Right lung (tissue), 5 donors: ENCODE results near the gene AGAP2. TPM values are rescaled to one million over a fixed set of nuclear protein-coding genes. Genes with fewer than 3 reads are reported as not detected.
"Not testable (repeated sequence)": the region's sequence is repeated elsewhere in the genome, so short reads cannot be mapped to it uniquely, and the experiment has no call there.

Experiments used
- DNase-seq, 2 donors: peaks; one replicate each; pipeline ENCODE4 v3.0.0-alpha.2; 2013
- polyA plus RNA-seq, 5 donors: library from polyadenylated mRNA; unstranded; fragments of 120-200 nt; gene quantifications; one replicate each; pipeline versions ENCODE4 v1.2.1 to v1.2.3, GENCODE V29; 2013; ENCODE audit warnings: inconsistent platforms in 1 of 5, low replicate concordance in 1 of 5; ENCODE audit not compliant: insufficient read length in 5 of 5, insufficient read depth in 1 of 5

AGAP2 gene
- polyA plus RNA-seq, 5 donors: 0.27 to 1.1 (median 0.61) TPM

DNA sequence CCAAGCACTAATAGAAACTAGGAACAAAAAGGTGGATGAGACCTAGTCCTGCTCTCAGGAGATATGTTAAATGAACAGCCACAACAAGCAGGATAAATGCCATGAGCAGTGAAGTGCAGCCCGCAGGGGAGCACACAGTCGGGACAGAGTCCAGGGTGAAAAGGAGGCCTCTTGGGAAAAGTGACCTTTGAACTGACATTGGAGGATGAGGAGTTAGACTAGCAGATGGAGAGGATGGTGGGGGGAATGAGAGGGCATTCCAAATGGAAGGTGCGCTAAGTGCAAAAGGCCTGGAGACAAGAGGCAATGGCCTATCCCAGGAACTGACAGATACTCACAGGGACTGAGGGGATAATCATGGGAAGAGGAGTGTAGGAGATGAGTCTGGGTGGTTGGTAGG lies 40.1 kb downstream of the AGAP2 start:
- DNase-seq: no peak

DNA sequence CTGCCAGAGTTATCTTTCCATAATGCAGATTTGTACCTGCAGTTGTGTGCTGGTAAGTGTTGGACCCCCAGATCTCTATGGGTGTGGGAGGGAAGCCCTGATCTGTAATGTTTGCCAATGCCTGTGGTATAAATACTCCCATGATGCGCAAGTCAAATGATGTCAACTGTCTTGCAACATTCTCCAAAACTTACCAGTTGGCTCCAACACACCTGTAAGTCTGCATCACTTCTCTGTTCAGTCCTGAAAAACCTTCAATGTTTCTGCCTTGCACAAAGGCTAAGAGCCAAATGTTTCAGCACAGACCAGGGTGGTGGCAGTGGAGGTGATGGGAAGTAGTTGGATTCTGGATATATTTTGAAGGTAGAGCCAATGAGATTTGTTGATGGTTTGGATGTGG lies 41.5 kb downstream of the AGAP2 start:
- no peak for DNase-seq

DNA sequence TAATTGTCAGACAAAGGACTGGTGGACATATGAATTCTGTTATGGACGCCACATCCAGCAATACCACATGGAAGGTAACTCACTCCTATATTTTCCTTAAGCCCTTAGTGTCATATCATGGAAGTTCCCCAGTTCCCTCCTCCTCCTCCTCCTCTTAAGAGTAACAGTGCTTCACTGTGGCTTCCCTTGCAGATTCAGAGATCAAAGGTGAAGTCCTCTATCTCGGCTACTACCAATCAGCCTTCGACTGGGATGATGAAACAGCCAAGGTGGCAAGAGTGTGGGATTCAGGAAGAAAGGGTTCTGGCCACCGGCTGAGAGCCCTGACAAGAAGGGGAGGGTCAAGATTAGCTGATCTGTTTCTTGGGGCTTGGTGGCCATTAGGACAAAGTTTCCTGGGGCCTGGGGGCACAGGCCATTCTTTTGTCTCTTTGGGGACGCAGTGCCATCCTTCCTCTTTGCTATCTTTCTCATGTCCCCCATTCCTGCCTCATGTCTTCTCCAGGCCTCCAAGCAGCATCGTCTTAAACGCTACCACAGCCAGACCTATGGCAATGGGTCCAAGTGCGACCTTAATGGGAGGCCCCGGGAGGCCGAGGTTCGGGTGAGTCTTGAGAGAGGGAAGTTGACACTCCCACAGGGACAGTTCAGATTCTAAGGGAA lies 42.6 kb downstream of the AGAP2 start:
- no peak for DNase-seq

DNA sequence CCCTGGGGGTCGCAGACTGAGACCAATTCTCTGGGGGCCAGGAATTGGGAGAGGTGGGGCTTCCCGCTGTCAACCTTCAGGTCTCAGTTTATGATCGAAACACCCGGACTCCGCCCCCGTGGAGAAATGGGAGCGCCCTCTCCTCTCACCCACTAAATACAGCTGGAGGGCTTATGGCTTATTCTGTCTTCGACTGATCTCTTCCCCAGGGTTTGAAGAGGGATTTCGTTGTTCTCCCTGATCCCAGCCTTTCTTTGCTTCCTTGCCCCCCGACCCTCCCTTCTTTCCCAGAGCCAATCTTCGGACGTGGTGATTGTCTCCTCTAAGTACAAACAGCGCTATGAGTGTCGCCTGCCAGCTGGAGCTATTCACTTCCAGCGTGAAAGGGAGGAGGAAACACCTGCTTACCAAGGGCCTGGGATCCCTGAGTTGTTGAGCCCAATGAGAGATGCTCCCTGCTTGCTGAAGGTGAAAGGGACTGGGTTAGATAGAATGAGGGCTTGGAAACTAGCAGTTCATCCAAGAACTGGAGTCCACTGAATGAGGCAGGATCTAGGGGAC lies 44.0 kb downstream of the AGAP2 start:
- peak in 1 of 2 donors; percentile 1 for DNase-seq

DNA sequence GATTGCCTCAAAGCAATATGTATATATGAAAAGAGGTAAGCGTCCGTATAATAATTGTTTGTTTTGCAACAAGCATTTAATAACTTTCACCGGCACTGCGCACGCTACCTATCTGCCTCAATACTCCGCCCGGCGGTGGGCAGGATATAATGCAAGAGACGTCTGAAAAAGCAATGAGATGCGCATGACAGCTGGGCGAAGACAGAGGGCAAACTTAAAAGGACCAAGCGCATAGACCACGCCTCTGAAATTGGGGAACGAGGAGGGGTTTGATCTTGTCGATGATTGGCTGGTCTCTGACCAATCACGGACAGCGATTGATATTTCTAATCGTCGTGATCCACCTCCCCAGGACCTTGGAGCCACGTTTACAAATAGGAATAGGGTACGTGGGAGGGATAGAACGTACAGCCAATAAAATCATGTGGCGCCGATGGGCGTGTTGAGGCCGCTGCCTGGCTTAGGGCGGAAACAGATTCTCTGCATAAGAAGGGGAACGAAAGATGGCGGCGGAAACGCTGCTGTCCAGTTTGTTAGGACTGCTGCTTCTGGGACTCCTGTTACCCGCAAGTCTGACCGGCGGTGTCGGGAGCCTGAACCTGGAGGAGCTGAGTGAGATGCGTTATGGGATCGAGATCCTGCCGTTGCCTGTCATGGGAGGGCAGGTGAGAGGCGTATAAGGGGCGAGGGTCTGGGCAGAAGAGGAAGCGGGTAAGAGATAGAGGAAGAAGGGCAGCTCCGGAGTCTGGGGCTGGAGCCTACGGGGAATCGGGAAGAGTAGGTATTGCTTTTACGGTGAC lies 44.7 kb downstream of the AGAP2 start, which contains the start of gene OS9:
OS9 (plus strand) TSS at position 474 of the 800 bp plus-strand sequence; CDS start at position 504, 30 bp downstream.
- peak; percentile 97 to 99 for DNase-seq

DNA sequence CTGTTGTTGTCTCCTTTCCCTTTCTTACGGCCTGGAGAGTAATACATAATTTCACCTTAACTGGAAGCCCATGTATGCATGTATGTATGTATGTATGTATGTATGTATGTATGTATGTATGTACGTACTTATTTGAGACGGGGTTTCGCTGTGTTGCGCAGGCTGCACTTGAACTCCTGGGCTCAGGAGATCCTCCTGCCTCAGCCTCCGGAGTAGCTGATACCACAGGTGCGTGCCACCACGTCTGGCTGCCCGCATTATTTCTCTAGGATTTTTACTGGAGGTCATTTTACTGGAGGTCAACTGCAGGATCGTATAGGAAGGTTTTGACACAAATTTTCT lies 45.3 kb downstream of the AGAP2 start:
- DNase-seq: peak in 1 of 2 donors; percentile 0

DNA sequence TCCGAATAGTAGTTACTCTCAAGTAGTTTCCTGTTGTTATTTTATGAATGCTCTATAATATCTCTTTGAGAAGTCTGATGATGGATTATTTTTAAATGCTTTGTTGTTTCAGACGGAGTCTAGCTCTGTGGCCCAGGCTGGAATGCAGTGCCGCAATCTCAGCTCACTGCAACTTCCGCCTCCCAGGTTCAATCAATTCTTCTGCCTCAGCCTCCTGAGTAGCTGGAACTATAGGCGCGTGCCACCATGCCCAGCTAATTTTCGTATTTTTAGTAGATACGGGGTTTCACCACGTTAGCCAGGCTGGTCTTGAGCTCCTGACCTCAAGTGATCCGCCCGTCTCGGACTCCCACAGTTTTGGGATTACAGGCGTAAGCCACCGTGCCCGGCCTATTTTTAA lies 46.0 kb downstream of the AGAP2 start:
- no peak for DNase-seq

DNA sequence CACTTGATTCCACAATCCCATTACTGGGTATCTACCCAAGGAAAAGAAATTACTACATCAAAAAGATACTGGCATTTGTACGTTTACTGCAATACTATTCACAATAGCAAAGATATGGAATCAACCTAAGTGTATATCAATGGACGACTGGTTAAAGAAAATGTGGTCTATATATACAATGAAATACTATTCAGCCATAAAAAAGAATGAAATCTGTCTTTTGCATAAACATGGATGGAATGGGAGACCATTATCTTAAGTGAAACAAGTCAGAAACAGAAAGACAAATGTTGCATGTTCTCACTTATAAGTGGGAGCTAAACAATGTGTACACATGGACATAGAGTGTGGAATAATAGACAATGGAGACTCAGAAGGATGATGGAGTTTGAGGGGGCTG lies 49.6 kb downstream of the AGAP2 start:
- DNase-seq: no peak

DNA sequence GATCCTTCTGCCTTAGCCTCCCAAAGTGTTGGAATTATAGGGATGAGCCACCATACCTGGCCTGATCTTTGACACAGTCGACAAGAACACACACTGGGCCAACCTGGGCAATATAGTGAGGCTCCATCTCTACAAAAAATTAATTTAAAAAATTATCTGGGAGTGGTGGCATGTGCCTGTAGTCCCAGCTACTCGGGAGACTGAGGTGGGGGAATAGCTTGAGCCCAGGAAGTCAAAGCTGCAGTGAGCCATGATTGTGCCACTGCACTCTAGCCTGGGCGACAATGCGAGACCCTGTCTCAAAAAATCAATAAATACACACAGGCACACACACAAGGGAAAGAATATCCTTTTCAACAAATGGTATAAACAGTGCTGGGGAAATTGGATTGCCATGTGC lies 50.7 kb downstream of the AGAP2 start:
- DNase-seq: no peak

DNA sequence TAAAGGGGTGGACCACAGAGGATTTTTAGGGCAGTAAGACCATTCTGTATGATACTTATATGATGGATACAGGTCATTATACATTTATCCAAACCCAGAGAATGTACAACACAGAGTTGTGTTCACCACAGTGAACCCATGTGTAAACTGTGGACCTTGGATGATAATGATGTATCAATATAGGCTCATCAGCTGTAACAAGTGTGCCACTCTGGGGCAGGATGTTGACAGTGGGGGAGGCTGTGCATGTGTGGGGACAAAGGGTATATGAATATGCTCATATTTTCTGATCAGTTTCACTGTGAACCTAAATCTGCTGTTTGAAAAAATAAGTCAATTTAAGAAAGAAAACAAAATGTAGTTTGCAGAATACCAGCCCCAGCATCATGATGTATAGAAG lies 58.8 kb downstream of the AGAP2 start:
- DNase-seq: no peak

DNA sequence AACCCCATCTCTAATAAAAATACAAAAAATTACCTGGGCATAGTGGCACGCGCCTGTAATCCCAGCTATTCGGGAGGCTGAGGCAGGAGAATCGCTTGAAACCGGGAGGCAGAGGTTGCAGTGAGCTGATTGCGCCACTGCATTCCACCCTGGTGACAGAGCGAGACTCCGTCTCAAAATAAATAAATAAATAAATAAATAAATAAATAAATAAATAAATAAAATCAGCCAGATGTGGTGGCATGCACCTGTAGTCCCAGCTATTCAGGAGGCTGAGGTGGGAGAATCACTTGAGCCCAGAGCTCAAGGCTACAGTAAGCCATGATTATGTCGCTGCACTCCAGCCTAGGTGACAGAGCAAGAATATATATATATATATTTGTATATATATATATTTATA lies 60.6 kb downstream of the AGAP2 start:
- DNase-seq: not testable (repeated sequence)

DNA sequence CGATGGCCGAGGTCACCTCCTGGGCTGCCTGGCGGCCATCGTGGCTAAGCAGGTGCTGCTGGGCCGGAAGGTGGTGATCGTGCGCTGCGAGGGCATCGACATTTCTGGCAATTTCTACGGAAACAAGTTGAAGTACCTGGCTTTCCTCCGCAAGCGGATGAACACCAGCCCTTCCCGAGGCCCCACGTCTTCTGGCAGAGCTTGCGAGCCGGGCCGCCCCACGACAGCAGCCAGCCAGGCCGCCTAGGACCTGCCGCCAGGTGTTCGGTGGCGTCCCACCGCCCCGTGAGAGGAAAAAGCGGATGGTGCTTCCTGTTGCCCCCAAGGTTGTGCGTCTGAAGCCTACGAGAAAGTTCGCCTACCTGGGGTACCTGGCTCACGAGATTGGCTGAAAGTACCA lies 63.9 kb downstream of the AGAP2 start:
- DNase-seq: no peak

Other genes with a start within 250 kb of the AGAP2 start
- gene DDIT3, start 218.2 kb downstream of the AGAP2 start, polyA plus RNA-seq: 10 to 100 TPM; 18.1 to 26.4 (median 19.2) TPM
- 10 to 100 TPM; 55.7 to 78.7 (median 72.7) TPM for gene MBD6, start 215.9 kb downstream of the AGAP2 start, polyA plus RNA-seq
- 100 to 1,000 TPM; 149 to 169 (median 154) TPM for gene DCTN2, start 191.6 kb downstream of the AGAP2 start, polyA plus RNA-seq
- gene KIF5A, start 188.7 kb downstream of the AGAP2 start, polyA plus RNA-seq: 1 to 10 TPM; 4.6 to 6.1 (median 5.1) TPM
- 10 to 100 TPM; 18.1 to 22.8 (median 20.1) TPM for gene PIP4K2C, start 147.6 kb downstream of the AGAP2 start, polyA plus RNA-seq
- gene DTX3, start 133.9 kb downstream of the AGAP2 start, polyA plus RNA-seq: 10 to 100 TPM; 52.7 to 65.6 (median 61.0) TPM
- gene ARHGEF25, start 127.3 kb downstream of the AGAP2 start, polyA plus RNA-seq: 10 to 100 TPM; 38.6 to 50.4 (median 46.4) TPM
- gene B4GALNT1, start 105.5 kb downstream of the AGAP2 start, polyA plus RNA-seq: 1 to 10 TPM in 4 of 5 donors, under 1 TPM in 1; 0.82 to 1.7 (median 1.6) TPM
- 100 to 1,000 TPM; 194 to 241 (median 220) TPM for gene OS9, start 44.6 kb downstream of the AGAP2 start, polyA plus RNA-seq
- gene TSPAN31, start 6.3 kb upstream of the AGAP2 start, polyA plus RNA-seq: 10 to 100 TPM; 68.8 to 94.6 (median 79.4) TPM
- 100 to 1,000 TPM; 221 to 296 (median 246) TPM for gene CDK4, start 13.6 kb upstream of the AGAP2 start, polyA plus RNA-seq
- 10 to 100 TPM; 15.6 to 22.5 (median 19.9) TPM for gene MARCHF9, start 16.4 kb upstream of the AGAP2 start, polyA plus RNA-seq
- gene CYP27B1, start 28.3 kb upstream of the AGAP2 start, polyA plus RNA-seq: 1 to 10 TPM in 4 of 5 donors, under 1 TPM in 1; 0.99 to 2.5 (median 1.5) TPM
- gene METTL1, start 33.4 kb upstream of the AGAP2 start, polyA plus RNA-seq: 10 to 100 TPM; 26.2 to 41.1 (median 31.3) TPM
- 10 to 100 TPM; 15.6 to 18.6 (median 17.2) TPM for gene EEF1AKMT3, start 33.9 kb upstream of the AGAP2 start, polyA plus RNA-seq
- gene TSFM, start 44.0 kb upstream of the AGAP2 start, polyA plus RNA-seq: 10 to 100 TPM; 24.1 to 37.1 (median 35.6) TPM
- 10 to 100 TPM; 10.8 to 18.6 (median 15.7) TPM for gene AVIL, start 80.0 kb upstream of the AGAP2 start, polyA plus RNA-seq
- gene CTDSP2, start 108.0 kb upstream of the AGAP2 start, polyA plus RNA-seq: 100 to 1,000 TPM; 256 to 312 (median 291) TPM
- gene ATP23, start 202.8 kb upstream of the AGAP2 start, polyA plus RNA-seq: 10 to 100 TPM in 3 of 5 donors, 1 to 10 TPM in 2; 7.2 to 13.9 (median 11.4) TPM